Osteoblast (primary cell): Measurements from ENCODE around the gene KIFAP3. TPM values are rescaled to one million over a fixed set of nuclear protein-coding genes. Genes with fewer than 3 reads are reported as not detected.

Source experiments
- DNase-seq: peaks from one replicate; pipeline ENCODE4 v3.0.0; 2011; ENCODE audit warnings: low spot score, mixed read lengths; ENCODE audit not compliant: insufficient read length; ENCODE audit errors: missing footprints
- H2AFZ ChIP-seq: 2 replicates; pipeline ENCODE4 v1.6.0; 2011; ENCODE audit warnings: mild to moderate bottlenecking, low read length
- H3K27ac ChIP-seq: 2 replicates; pipeline ENCODE4 v1.5.1; 2011; ENCODE audit warnings: mild to moderate bottlenecking, low read depth, low read length, moderate library complexity
- H3K27me3 ChIP-seq: 2 replicates; pipeline ENCODE4 v1.6.0; 2012; ENCODE audit warnings: mild to moderate bottlenecking, control low read depth, inconsistent platforms, low read length, moderate library complexity; ENCODE audit not compliant: insufficient read depth
- H3K36me3 ChIP-seq: 2 replicates; pipeline ENCODE4 v1.5.1; 2011; ENCODE audit warnings: mild to moderate bottlenecking, low read length, control low read depth, moderate library complexity; ENCODE audit not compliant: insufficient read depth
- H3K4me1 ChIP-seq: 2 replicates; pipeline ENCODE4 v1.5.1; 2011; ENCODE audit warnings: mild to moderate bottlenecking, low read length, control low read depth, moderate library complexity; ENCODE audit not compliant: insufficient read depth
- H3K4me2 ChIP-seq: 2 replicates; pipeline ENCODE4 v1.6.0; 2011; ENCODE audit warnings: mild to moderate bottlenecking, low read length; ENCODE audit not compliant: insufficient read depth
- H3K4me3 ChIP-seq: fragments of 200-600 bp; sonication (generic); 3 replicates; pipeline ENCODE4 v1.5.1; 2012; ENCODE audit warnings: mild to moderate bottlenecking, low read length, inconsistent platforms; ENCODE audit not compliant: insufficient read depth
- H3K79me2 ChIP-seq: 2 replicates; pipeline ENCODE4 v1.6.0; 2012; ENCODE audit warnings: mild to moderate bottlenecking, low read length, control low read depth, inconsistent platforms; ENCODE audit not compliant: insufficient read depth
- H3K9me3 ChIP-seq: 2 replicates; pipeline ENCODE4 v1.5.1; 2011; ENCODE audit warnings: low read depth, low read length, control low read depth
- H4K20me1 ChIP-seq: 2 replicates; pipeline ENCODE4 v1.6.0; 2012; ENCODE audit warnings: mild to moderate bottlenecking, low read length, control low read depth; ENCODE audit not compliant: insufficient read depth
- CTCF ChIP-seq: IDR thresholded peaks from 2 replicates; pipeline ENCODE4 v1.5.1; 2011; ENCODE audit warnings: mild to moderate bottlenecking, low read depth, low read length, moderate library complexity; ENCODE audit errors: extremely low read depth
- total RNA-seq: library from RNA; depleted of rRNA; stranded (reverse); fragments of >200 nt; gene quantifications from 2 replicates; pipeline ENCODE4 v1.2.3, GENCODE V29; 2012

Gene KIFAP3
- total RNA-seq, 1 donor: 44.9 TPM

- Histone ChIP-seq H3K79me2 (peaks cover 27% of the 10 kb centered on the region), H3K4me3 (no peak overlapping the region), H3K4me1 (peaks cover 9% of the 10 kb centered on the region), H3K36me3 (no peaks in the 10 kb centered on the region), H3K9me3 (no peaks in the 10 kb centered on the region), H3K27ac (no peak overlapping the region), H3K27me3 (no peaks in the 10 kb centered on the region), H2AFZ (no peak overlapping the region), H3K4me2 (no peak overlapping the region), H4K20me1 (no peaks in the 10 kb centered on the region)
- DNase-seq: no peak
- no peak for TF ChIP-seq CTCF
Measured at GRCh38 chr1:170076199-170076598, 1.7 kb upstream of the KIFAP3 start.

DNA sequence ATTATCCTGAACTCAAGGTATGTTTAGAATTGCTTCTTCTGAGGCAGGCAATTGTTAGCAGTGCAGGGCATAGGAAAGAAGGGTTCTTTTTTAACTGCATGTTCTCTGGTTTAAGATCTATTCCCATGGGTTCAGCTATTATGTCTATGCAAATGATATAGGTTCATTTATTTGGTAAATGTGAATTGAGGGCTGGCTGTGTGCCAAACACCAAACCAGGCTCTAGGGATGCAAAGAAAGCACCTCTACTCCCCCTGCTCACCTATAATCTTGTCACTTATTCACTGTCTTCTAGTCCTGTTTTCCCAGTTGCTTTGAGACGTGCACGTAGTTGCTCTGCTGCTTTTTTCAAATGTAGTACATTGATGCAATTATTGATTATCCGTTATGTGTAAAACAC is 691 bp upstream of the KIFAP3 start:
- no peaks in the 10 kb centered on the region for H3K27me3 ChIP-seq
- no peaks in the 10 kb centered on the region for H4K20me1 ChIP-seq
- H3K36me3 ChIP-seq: no peaks in the 10 kb centered on the region
- H3K9me3 ChIP-seq: no peaks in the 10 kb centered on the region
- H3K4me2 ChIP-seq: peak overlapping the region; percentile 86
- H2AFZ ChIP-seq: peak overlapping the region; percentile 93
- peaks cover 37% of the 10 kb centered on the region for H3K79me2 ChIP-seq
- DNase-seq: no peak
- H3K4me1 ChIP-seq: peaks cover 9% of the 10 kb centered on the region
- TF ChIP-seq CTCF: no peak
- peak overlapping the region; percentile 90 for H3K4me3 ChIP-seq
- H3K27ac ChIP-seq: no peak overlapping the region

- DNase-seq: no peak
- no peaks in the 10 kb centered on the region for H3K9me3 ChIP-seq
- peaks cover 46% of the 10 kb centered on the region for H3K79me2 ChIP-seq
- H3K4me3 ChIP-seq: peak overlapping the region; percentile 90
- H3K27me3 ChIP-seq: no peaks in the 10 kb centered on the region
- no peaks in the 10 kb centered on the region for H4K20me1 ChIP-seq
- peak overlapping the region; percentile 86 for H3K4me2 ChIP-seq
- H3K4me1 ChIP-seq: peaks cover 9% of the 10 kb centered on the region
- no peaks in the 10 kb centered on the region for H3K36me3 ChIP-seq
- no peak for TF ChIP-seq CTCF
- peak overlapping the region; percentile 98 for H2AFZ ChIP-seq
- peak overlapping the region; percentile 78 for H3K27ac ChIP-seq
Measured at GRCh38 chr1:170073893-170074249, 624 bp downstream of the KIFAP3 start.

DNA sequence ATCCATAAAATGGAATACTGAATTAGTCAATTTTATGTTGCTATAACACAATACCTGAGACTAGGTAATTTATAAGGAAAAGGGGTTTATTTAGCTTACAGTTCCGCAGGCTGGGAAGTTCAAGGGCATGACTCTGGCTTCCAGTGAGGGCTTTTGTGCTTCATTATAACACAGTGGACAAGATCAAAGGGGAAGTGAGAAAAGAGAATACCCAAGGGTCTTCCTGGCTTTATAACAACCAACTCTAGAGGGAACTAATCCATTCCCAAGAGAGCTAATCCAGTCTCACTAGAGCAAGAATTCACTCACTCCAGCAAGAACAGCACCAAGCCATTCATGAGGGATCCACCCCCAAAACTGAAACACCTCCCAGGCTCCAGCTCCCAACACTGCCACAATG is 3.1 kb downstream of the KIFAP3 start:
- no peak overlapping the region for H2AFZ ChIP-seq
- no peaks in the 10 kb centered on the region for H3K27me3 ChIP-seq
- no peaks in the 10 kb centered on the region for H3K9me3 ChIP-seq
- no peak overlapping the region for H3K4me2 ChIP-seq
- H3K79me2 ChIP-seq: peaks cover 55% of the 10 kb centered on the region
- no peak for TF ChIP-seq CTCF
- no peak for DNase-seq
- no peaks in the 10 kb centered on the region for H3K36me3 ChIP-seq
- H4K20me1 ChIP-seq: no peaks in the 10 kb centered on the region
- H3K4me1 ChIP-seq: peaks cover 9% of the 10 kb centered on the region
- H3K4me3 ChIP-seq: no peak overlapping the region
- no peak overlapping the region for H3K27ac ChIP-seq
